ENCODE measurements around the gene KRT5. TPM values are rescaled to one million over a fixed set of nuclear protein-coding genes. Genes with fewer than 3 reads are reported as not detected.
A peak's percentile ranks its signal among the peaks of the same experiment; 100 is the strongest.

KRT5 gene
- total RNA-seq, 1 experiment from 2014 or later = not detected

DNA sequence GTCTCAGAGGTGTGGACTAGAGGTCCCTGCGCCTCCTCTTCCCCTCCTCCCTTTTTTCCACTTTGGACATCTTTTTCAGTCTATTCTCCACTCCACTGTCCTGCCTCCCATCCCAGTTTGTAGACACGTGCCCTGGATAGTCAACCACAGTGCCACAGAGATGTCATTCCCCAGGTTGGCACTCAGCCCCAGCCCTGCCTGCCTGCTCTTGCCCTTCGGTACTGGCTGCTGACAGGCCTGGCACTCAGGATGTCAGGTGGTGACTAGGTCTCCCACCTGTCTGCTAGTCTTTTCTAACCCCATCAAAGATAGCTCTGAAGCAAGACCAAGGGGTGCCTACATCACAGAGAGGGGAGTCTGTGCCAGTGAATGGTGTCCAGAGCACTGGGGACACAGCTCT lies 16.9 kb upstream of the KRT5 start:
- no peak for DNase-seq (ENCODE audit: low spot score)

DNA sequence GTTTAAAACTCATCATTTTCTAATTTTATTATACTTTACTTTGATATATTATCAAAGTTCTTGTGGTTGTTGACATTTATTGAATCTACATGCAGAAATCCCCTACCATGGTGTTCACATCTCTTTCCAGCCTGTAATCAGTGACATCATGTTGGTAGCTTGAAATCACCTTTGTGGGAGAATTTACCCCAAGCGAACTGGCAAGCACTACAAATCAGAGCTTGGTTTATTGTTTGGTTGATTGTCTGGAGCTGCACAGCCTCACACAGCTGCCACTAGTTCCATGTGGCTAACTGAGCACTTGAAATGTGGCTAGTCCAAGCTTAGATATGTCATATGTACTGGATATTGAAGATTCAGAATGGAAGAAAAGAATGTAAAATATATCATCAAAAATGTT lies 15.4 kb upstream of the KRT5 start:
- no peak for DNase-seq (ENCODE audit: low spot score)

GRCh38 chr12:52534482-52534881 lies 14.3 kb upstream of the KRT5 start:
- peak; percentile 31 for DNase-seq (ENCODE audit: low spot score)

DNA sequence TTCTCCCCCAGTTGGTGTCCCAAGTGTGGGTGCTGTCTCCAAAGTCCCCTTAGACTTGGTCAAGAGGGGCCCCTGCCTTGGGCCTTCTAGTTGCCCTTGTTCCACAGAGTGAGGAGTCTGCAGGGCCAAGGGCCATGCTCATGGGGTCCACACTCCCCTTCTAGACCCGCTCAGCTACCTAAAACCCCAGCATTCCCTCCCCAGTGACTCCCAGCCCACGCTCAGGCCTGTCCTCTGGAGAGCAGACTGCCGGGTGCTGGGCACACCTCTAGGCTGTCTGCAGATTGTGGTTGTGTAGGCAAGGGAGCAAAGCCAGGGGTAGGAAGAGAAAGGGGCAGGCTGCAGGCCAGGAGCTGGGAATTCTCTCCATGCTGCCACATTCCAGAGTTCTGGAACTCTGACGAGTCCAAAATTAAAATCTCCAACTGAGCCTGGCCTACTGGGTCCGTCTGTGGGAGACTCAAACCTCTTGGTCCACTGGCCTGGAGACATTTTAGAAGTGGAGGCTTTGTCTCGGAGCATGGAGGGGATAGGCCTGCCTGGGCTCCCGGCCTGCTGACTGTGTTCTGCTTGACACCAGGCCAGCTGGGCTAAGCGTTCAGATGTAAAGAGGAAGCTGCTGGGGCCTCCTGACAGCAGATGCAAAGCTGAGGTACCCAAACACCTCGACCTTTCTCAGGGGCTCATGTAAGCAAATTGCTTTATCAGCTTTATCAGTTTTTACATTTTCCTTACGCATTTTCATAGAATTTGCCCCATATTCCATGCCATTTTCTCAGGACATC lies 13.7 kb upstream of the KRT5 start:
- no peak for DNase-seq (ENCODE audit: low spot score)

- no peak for DNase-seq (ENCODE audit: low spot score)
These were observed 12.4 kb upstream of the KRT5 start for GRCh38 chr12:52532636-52533035.

GRCh38 chr12:52531566-52532300 lies 11.5 kb upstream of the KRT5 start:
- DNase-seq (ENCODE audit: low spot score) = no peak

GRCh38 chr12:52530905-52531304 lies 10.7 kb upstream of the KRT5 start:
- no peak for DNase-seq (ENCODE audit: low spot score)

GRCh38 chr12:52530366-52530765 lies 10.2 kb upstream of the KRT5 start:
- DNase-seq (ENCODE audit: low spot score) = no peak

- no peak for DNase-seq (ENCODE audit: low spot score)
These were observed 9.7 kb upstream of the KRT5 start for GRCh38 chr12:52529846-52530245.

GRCh38 chr12:52529417-52529816 lies 9.2 kb upstream of the KRT5 start:
- no peak for DNase-seq (ENCODE audit: low spot score)

DNA sequence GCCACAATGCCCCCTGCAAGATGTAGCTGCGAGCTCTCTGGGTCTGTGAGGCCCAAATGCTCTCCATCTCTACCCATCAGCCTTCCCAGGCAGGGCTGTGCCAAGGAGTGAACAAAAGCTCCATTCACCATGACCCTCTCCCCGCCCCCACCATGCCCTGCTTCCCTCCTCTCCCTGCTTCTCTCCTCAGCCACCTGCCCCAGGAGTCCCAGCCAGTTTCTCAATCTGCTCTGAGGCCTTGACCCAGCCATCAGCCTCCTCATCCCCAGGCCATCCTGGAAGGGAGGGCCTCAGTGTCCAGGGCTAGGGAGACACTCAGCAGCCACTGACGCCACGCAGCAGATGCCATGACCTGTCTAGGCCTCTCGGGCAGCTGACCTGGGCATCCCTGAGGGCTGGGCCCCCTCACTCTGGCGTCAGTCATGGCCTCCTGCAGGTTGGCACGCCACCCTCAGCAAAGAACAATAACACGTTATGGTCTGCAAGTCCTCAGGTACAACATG lies 8.5 kb upstream of the KRT5 start:
- no peak for DNase-seq (ENCODE audit: low spot score)

GRCh38 chr12:52527121-52527800 lies 7.1 kb upstream of the KRT5 start:
- DNase-seq (ENCODE audit: low spot score) = no peak

GRCh38 chr12:52526511-52526951 lies 6.3 kb upstream of the KRT5 start:
- no peak for DNase-seq (ENCODE audit: low spot score)

GRCh38 chr12:52525661-52526499 lies 5.7 kb upstream of the KRT5 start:
- DNase-seq (ENCODE audit: low spot score) = no peak

DNA sequence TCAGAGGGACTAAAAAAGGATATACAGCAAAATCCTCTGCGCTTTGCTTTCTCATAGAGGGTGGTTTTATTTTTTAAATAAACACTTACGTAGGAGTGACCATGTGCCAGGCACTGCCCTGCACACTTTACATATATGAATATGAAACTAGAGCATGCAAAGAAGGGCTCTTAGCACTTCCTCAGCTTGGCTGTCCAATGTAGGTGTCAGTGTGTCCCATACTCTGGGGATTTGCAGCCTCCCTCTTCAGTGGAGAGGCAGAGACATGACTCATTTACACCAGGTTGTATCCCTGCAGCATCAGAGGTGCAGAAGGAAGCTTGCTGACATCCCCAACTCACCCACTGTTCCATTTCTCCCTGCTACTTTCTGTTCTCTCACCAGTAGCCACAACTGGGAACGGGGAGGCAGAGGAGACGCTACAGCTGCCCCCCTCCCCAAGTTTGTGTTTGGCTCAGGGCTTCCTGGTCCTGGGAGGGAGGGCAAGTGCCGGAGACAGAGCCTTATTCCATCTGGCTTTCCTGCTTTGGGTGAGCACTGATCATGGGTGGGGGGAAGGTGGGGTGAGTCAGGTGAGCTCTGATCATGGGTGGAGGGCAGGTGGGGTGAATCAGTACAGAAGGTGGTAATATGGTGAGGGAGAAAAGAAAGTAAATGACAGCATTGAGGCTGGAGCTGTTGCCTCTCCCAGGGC lies 4.9 kb upstream of the KRT5 start:
- DNase-seq (ENCODE audit: low spot score) = no peak

- DNase-seq (ENCODE audit: low spot score) = no peak
These were observed 4.2 kb upstream of the KRT5 start for GRCh38 chr12:52524241-52524897.

- no peak for DNase-seq (ENCODE audit: low spot score)
These were observed 3.6 kb upstream of the KRT5 start for GRCh38 chr12:52523824-52524223.

GRCh38 chr12:52522346-52523011 lies 2.3 kb upstream of the KRT5 start:
- peak; percentile 78 for DNase-seq (ENCODE audit: low spot score)

DNA sequence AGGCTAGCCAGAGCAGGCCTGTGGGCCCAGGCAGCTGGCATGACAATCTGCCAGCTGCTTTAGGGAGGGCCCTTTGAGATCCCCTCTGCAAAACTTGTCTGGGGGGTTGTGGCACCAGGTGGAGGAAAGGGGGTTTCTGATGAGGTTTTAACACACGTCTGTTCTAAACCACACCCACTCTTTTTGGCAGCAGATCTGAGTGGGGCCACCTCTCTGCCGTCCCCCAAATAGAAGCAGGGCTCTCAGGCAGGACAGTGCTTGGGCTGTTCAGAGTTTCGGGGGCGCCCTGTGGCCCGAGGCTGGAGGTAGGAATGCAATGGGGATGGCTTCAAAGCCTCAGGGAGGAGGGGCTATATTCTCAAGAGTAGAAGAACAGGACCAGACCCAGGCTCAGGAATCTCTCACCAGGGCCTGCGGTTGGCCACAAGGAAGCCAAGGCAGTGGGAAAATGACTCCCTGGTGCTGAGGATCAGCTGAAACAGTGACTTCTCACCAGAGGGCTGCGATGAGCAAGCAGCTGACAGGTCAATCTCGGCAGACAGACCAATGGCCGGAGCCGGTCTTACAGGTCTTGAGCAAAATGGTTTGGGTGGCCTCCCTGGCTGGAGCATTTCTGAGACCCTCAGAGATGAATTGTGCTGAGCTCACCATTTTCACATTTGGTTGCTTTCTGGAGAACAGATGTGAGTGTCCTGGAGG lies 1.5 kb upstream of the KRT5 start:
- peak; percentile 21 for DNase-seq (ENCODE audit: low spot score)
